K562 (cell line): ENCODE results near the gene CCL4. TPM values are rescaled to one million over a fixed set of nuclear protein-coding genes. Genes with fewer than 3 reads are reported as not detected.

Source experiments
- ATAC-seq: fragments of 200-7000 bp; cut with Tn5 transposase; 3 replicates; pipeline ENCODE4 v1.9.1; 2020; ENCODE audit warnings: moderate library complexity
- BruUV-seq: library from RNA; stranded (reverse); fragments of 400-500 nt; replicated peaks from 2 replicates; lab custom pipeline; 2021; lab: Mats Ljungman, UMichigan
- CTCF ChIA-PET: fragments of 300-600 bp; formaldehyde crosslinking; extraction: SDS; loops from one replicate; lab custom pipeline; 2021; ENCODE audit warnings: low intra/inter-chr PET ratio; lab: Yijun Ruan, JAX
- POLR2A ChIA-PET: fragments of 300-600, 350-650 bp; sonication (Branson Sonifier 250); formaldehyde crosslinking; extraction: SDS; loops from one replicate; lab custom pipeline; 2021; ENCODE audit warnings: antibody characterized with exemption, inconsistent platforms; lab: Yijun Ruan, JAX
- DNase-seq, 4 experiments: peaks; one replicate each; pipeline versions ENCODE4 v3.0.0 to v3.0.0-alpha.2; 2011 to 2018; ENCODE audit warnings: low spot score in 3 of 4, mixed read lengths in 3 of 4; ENCODE audit errors: extremely low read depth in 1 of 4
- FAIRE-seq: peaks from 2 replicates; lab custom pipeline; 2011; peaks lifted over from hg19 to GRCh38; lab: Jason Lieb, UNC
- H2AFZ ChIP-seq: 2 replicates; pipeline ENCODE4 v1.6.0; 2011; ENCODE audit warnings: low read depth, low read length, control low read depth, inconsistent platforms
- H3K27ac ChIP-seq: fragments of 200-600 bp; 3 replicates; pipeline ENCODE4 v1.8.0; 2011; ENCODE audit warnings: low read depth, mild to moderate bottlenecking, control low read depth, inconsistent platforms, low read length, moderate library complexity, mixed read lengths; ENCODE audit errors: extremely low read depth
- H3K27me3 ChIP-seq, 2 experiments: fragments of 300-600 bp in 1 of 2; 2 replicates in 1 of 2; 3 replicates in 1 of 2; pipeline versions ENCODE4 v1.6.0 to v1.8.0; 2011; ENCODE audit warnings: inconsistent platforms in 2 of 2, low read length in 2 of 2, mild to moderate bottlenecking in 1 of 2, mixed read lengths in 1 of 2, moderate library complexity in 1 of 2; ENCODE audit not compliant: control insufficient read depth in 2 of 2, insufficient read depth in 2 of 2
- H3K36me3 ChIP-seq: fragments of 300-600 bp; 3 replicates; pipeline ENCODE4 v1.8.0; 2011; ENCODE audit warnings: mild to moderate bottlenecking, low read length, inconsistent platforms; ENCODE audit not compliant: control insufficient read depth, insufficient read depth
- H3K4me1 ChIP-seq, 2 experiments: fragments of 200-600 bp in 1 of 2; replicated peaks in 1 of 2; 2 replicates in 1 of 2; 3 replicates in 1 of 2; pipeline versions ENCODE4 v1.5.1 to v1.8.0; 2011; ENCODE audit warnings: inconsistent platforms in 2 of 2, low read length in 2 of 2, mild to moderate bottlenecking in 1 of 2, mixed read lengths in 1 of 2, moderate library complexity in 1 of 2; ENCODE audit not compliant: control insufficient read depth in 2 of 2, insufficient read depth in 2 of 2
- H3K4me2 ChIP-seq: 2 replicates; pipeline ENCODE4 v1.6.1; 2011; ENCODE audit warnings: low read length, control low read depth, inconsistent platforms, mixed read lengths; ENCODE audit not compliant: insufficient read depth
- H3K4me3 ChIP-seq: fragments of 200-600 bp; sonication (generic), shearing (Covaris generic); 2 replicates; pipeline ENCODE4 v1.5.1; 2016; ENCODE audit warnings: control low read depth, inconsistent platforms
- H3K79me2 ChIP-seq: fragments of 200-600 bp; 3 replicates; pipeline ENCODE4 v1.8.0; 2011; ENCODE audit warnings: low read length, inconsistent platforms; ENCODE audit not compliant: control insufficient read depth, insufficient read depth
- H3K9ac ChIP-seq, 2 experiments: 2 replicates each; pipeline versions ENCODE4 v1.6.0 to v1.6.1; 2011; ENCODE audit warnings: low read depth in 2 of 2, low read length in 2 of 2, control low read depth in 1 of 2, inconsistent platforms in 1 of 2, mild to moderate bottlenecking in 1 of 2, mixed read lengths in 1 of 2; ENCODE audit not compliant: insufficient read depth in 1 of 2
- H3K9me1 ChIP-seq: one replicate; pipeline ENCODE4 v1.6.0; 2011; ENCODE audit warnings: inconsistent platforms, mild to moderate bottlenecking, low read length, moderate library complexity; ENCODE audit not compliant: control insufficient read depth, insufficient read depth
- H3K9me3 ChIP-seq: replicated peaks from 2 replicates; pipeline ENCODE4 v1.5.1; 2011; ENCODE audit warnings: low read depth, low read length, inconsistent platforms; ENCODE audit not compliant: control insufficient read depth, insufficient read depth
- H4K20me1 ChIP-seq: replicated peaks from 2 replicates; pipeline ENCODE4 v1.6.1; 2011; ENCODE audit warnings: low read length, inconsistent platforms, mixed read lengths; ENCODE audit not compliant: control insufficient read depth, insufficient read depth
- SRF ChIP-seq, 2 experiments: fragments of 250-450, 450-650 bp in 1 of 2; sonication (Bioruptor Pico) in 1 of 2; sonication (generic) in 1 of 2; formaldehyde crosslinking; IDR thresholded peaks; 2 replicates each; pipeline versions ENCODE4 v1.5.0 to v1.5.1; 2020 to 2022; ENCODE audit warnings: mild to moderate bottlenecking in 1 of 2, missing genetic modification reagents in 1 of 2
- ZNF511 ChIP-seq: sonication (generic); formaldehyde crosslinking; IDR thresholded peaks from 2 replicates; pipeline ENCODE4 v1.8.0; 2022; ENCODE audit warnings: mild to moderate bottlenecking, missing genetic modification reagents
- WGBS: fragments of 100-300 bp; shearing (Covaris generic); methylation state at CpG from one replicate; pipeline ENCODE4 v1.1.6; 2016; ENCODE audit warnings: low coverage, mixed read lengths; ENCODE audit not compliant: insufficient coverage; ENCODE audit errors: missing lambda C conversion rate; 5-methylcytosine and 5-hydroxymethylcytosine counted together
- in situ Hi-C: fragments of 300-500 bp; cut with MboI; formaldehyde crosslinking; loops from 4 replicates; pipeline ENCODE4 v1.15.0; 2018; ENCODE audit warnings: inconsistent platforms, mixed read lengths
- intact Hi-C: fragments of 100-400 bp; cut with micrococcal nuclease; formaldehyde crosslinking; loops from 2 replicates; pipeline ENCODE4 v1.14.2; 2022
- polyA plus RNA-seq, 8 experiments: library from polyadenylated mRNA; depleted of rRNA in 4 of 8; stranded (reverse) in 5 of 8; unstranded in 3 of 8; fragments of >200 nt; fragmentation: Nextera tagmentation in 2 of 8; fragmentation: Illumina TruSeq in 1 of 8; extraction: Ambion mirVana in 2 of 8; extraction: Trizol in 1 of 8; gene quantifications; 2 replicates each; pipeline versions ENCODE4 v1.2.1 to v1.2.3, GENCODE V29; 2011 to 2014; ENCODE audit warnings: inconsistent platforms in 1 of 8, missing spikeins in 1 of 8
- total RNA-seq, 7 experiments: library from RNA; depleted of rRNA in 6 of 7; stranded (reverse); fragments of >200 nt in 6 of 7; fragmentation: Illumina TruSeq in 2 of 7; extraction: Trizol in 2 of 7; gene quantifications; 2 replicates each; pipeline versions ENCODE4 v1.2.1 to v1.2.3, GENCODE V29; 2011 to 2021; ENCODE audit warnings: low replicate concordance in 1 of 7
- TF ChIP-seq, protein P1 (sequence below): sonication (generic); formaldehyde crosslinking; IDR thresholded peaks from 2 replicates; pipeline ENCODE4 v1.8.1; 2023; ENCODE audit warnings: mild to moderate bottlenecking, missing genetic modification reagents

CCL4 gene
- total and polyA plus RNA-seq, 9 of the 15 experiments (the other 6 are each of a cell fraction or from before 2014, with no cell fraction given), result 0.91 TPM; not detected in 8

- in situ Hi-C loops, result no loop called here
- no peaks in the 10 kb centered on the region for H3K79me2 ChIP-seq
- FAIRE-seq (no peak), DNase-seq (no peak), ATAC-seq (no peak)
- no peak overlapping the region for H2AFZ ChIP-seq
- TF ChIP-seq ZNF511 (CRISPR knock-in tag) (no peak), SRF (CRISPR knock-in tag; IDR thresholded peaks at IDR 0.05) (no peak)
- TF ChIP-seq, protein P1, sequence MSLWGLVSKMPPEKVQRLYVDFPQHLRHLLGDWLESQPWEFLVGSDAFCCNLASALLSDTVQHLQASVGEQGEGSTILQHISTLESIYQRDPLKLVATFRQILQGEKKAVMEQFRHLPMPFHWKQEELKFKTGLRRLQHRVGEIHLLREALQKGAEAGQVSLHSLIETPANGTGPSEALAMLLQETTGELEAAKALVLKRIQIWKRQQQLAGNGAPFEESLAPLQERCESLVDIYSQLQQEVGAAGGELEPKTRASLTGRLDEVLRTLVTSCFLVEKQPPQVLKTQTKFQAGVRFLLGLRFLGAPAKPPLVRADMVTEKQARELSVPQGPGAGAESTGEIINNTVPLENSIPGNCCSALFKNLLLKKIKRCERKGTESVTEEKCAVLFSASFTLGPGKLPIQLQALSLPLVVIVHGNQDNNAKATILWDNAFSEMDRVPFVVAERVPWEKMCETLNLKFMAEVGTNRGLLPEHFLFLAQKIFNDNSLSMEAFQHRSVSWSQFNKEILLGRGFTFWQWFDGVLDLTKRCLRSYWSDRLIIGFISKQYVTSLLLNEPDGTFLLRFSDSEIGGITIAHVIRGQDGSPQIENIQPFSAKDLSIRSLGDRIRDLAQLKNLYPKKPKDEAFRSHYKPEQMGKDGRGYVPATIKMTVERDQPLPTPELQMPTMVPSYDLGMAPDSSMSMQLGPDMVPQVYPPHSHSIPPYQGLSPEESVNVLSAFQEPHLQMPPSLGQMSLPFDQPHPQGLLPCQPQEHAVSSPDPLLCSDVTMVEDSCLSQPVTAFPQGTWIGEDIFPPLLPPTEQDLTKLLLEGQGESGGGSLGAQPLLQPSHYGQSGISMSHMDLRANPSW (CRISPR knock-in tag), result no peak
- ChIA-PET POLR2A (no interaction called here), CTCF (no interaction called here)
- no peaks in the 10 kb centered on the region for H3K9me3 ChIP-seq
- H3K4me2 ChIP-seq, result no peak overlapping the region
- no peak overlapping the region for H3K4me3 ChIP-seq
- no peaks in the 10 kb centered on the region; a peak in 1 of 5 replicates for H3K27me3 ChIP-seq
- WGBS, result 0% methylated on average over 2 of the region's 2 CpGs
- no peaks in the 10 kb centered on the region for H3K36me3 ChIP-seq
- H3K9me1 ChIP-seq, result peaks cover 2% of the 10 kb centered on the region
- H3K4me1 ChIP-seq, result no peaks in the 10 kb centered on the region
- no peak overlapping the region for H3K27ac ChIP-seq
- BruUV-seq, result no TSS peak
- H4K20me1 ChIP-seq, result no peaks in the 10 kb centered on the region
- intact Hi-C loops, result no loop called here
- no peak overlapping the region for H3K9ac ChIP-seq
Measured at GRCh38 chr17:36132421-36132831, 28.8 kb downstream of the CCL4 start.
